Panc1 (cell line): ENCODE measurements around the gene GTPBP1.

Source experiments
- CTCF ChIP-seq: fragments of 450-650 bp; IDR thresholded peaks from 2 replicates; pipeline ENCODE4 v1.5.1; 2017; ENCODE audit warnings: mild to moderate bottlenecking
- POLR2AphosphoS5 ChIP-seq: IDR thresholded peaks from 2 replicates; pipeline ENCODE4 v1.6.1; 2012; ENCODE audit warnings: mild to moderate bottlenecking, low read depth, low read length, moderate library complexity

DNA sequence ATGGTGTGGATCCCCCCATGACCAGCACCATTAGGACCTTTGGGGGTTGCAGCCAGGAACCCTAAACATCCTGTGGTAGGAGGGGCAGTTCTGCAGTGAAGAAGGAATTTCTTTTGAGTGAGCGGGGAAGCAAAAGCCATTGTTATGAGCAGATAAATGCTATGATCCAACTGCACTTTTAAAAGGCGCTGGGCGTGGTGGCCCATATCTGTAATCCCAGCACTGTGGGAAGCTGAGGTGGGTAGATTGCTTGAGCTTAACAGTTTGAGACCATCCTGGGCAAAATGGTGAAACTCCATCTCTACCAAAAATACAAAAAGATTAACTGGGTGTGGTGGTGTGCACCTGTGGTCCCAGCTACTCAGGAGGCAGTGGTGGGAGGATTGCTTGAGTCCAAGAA, 29.9 kb upstream of the GTPBP1 start:
- TF ChIP-seq CTCF (no peak), POLR2AphosphoS5 (no peak)
